OCI-LY7 (cell line): Measurements from ENCODE around the gene RPS24. TPM values are rescaled to one million over a fixed set of nuclear protein-coding genes. Genes with fewer than 3 reads are reported as not detected.
"Not testable (repeated sequence)": the region's sequence is repeated elsewhere in the genome, so short reads cannot be mapped to it uniquely, and the experiment has no call there.

Experiments
- BruUV-seq: library from RNA; stranded (reverse); fragments of 400-500 nt; replicated peaks from 2 replicates; lab custom pipeline; 2021; lab: Mats Ljungman, UMichigan
- CTCF ChIA-PET: fragments of 300-600 bp; sonication (Branson Sonifier 250); formaldehyde crosslinking; loops from one replicate; lab custom pipeline; 2022; ENCODE audit warnings: antibody characterized with exemption; ENCODE audit not compliant: unreplicated experiment; lab: Charles Lee
- POLR2A ChIA-PET: fragments of 300-600 bp; sonication (Branson Sonifier 250); formaldehyde crosslinking; loops from one replicate; lab custom pipeline; 2022; ENCODE audit warnings: antibody characterized with exemption; lab: Charles Lee
- DNase-seq: peaks from one replicate; pipeline ENCODE4 v3.0.0-alpha.2; 2015; ENCODE audit warnings: low spot score
- H2AFZ ChIP-seq: fragments of 200-600 bp; sonication (generic), shearing (Covaris generic); 2 replicates; pipeline ENCODE4 v1.6.1; 2014; ENCODE audit warnings: mild to moderate bottlenecking, antibody characterized with exemption, low read length, moderate library complexity
- H3K27ac ChIP-seq: fragments of 200-600 bp; sonication (generic); 2 replicates; pipeline ENCODE4 v1.5.1; 2014; ENCODE audit warnings: mixed run types, low read depth, mild to moderate bottlenecking, moderate library complexity, low read length, inconsistent platforms; ENCODE audit not compliant: poor library complexity, severe bottlenecking
- H3K36me3 ChIP-seq: fragments of 200-600 bp; sonication (generic); 2 replicates; pipeline ENCODE4 v1.6.1; 2014; ENCODE audit warnings: mild to moderate bottlenecking, antibody characterized with exemption, low read length, moderate library complexity, mixed read lengths; ENCODE audit not compliant: insufficient read depth
- H3K4me1 ChIP-seq: fragments of 200-600 bp; sonication (generic); 2 replicates; pipeline ENCODE4 v1.5.1; 2014; ENCODE audit warnings: mild to moderate bottlenecking, low read length; ENCODE audit not compliant: insufficient read depth, poor library complexity, severe bottlenecking
- H3K4me2 ChIP-seq: fragments of 200-600 bp; sonication (generic); 2 replicates; pipeline ENCODE4 v1.6.1; 2014; ENCODE audit warnings: mild to moderate bottlenecking, low read length
- H3K4me3 ChIP-seq: fragments of 200-600 bp; sonication (generic); 2 replicates; pipeline ENCODE4 v1.5.1; 2014; ENCODE audit warnings: mild to moderate bottlenecking, low read depth, low read length; ENCODE audit not compliant: poor library complexity, severe bottlenecking
- H3K79me2 ChIP-seq: fragments of 200-600 bp; sonication (generic); 2 replicates; pipeline ENCODE4 v1.6.1; 2016; ENCODE audit warnings: low read depth, mild to moderate bottlenecking, low read length, moderate library complexity, mixed read lengths; ENCODE audit not compliant: insufficient read depth
- H3K9me2 ChIP-seq: fragments of 200-600 bp; sonication (generic); 2 replicates; pipeline ENCODE4 v1.6.1; 2016; ENCODE audit warnings: mild to moderate bottlenecking, low read length, mixed read lengths; ENCODE audit not compliant: insufficient read depth
- H3K9me3 ChIP-seq: fragments of 200-600 bp; sonication (generic); 2 replicates; pipeline ENCODE4 v1.6.1; 2014; ENCODE audit warnings: mild to moderate bottlenecking, mixed run types, low read length, mixed read lengths
- H4K20me1 ChIP-seq: fragments of 200-600 bp; sonication (generic); 2 replicates; pipeline ENCODE4 v1.6.1; 2014; ENCODE audit warnings: mild to moderate bottlenecking, antibody characterized with exemption, low read length, moderate library complexity, mixed read lengths; ENCODE audit not compliant: insufficient read depth
- EZH2phosphoT487 ChIP-seq: fragments of 200-600 bp; sonication (generic); IDR thresholded peaks from 2 replicates; pipeline ENCODE4 v1.6.1; 2018; ENCODE audit warnings: low read depth, borderline replicate concordance, mild to moderate bottlenecking, mixed run types, antibody characterized with exemption, low read length, moderate library complexity, mixed read lengths
- intact Hi-C: fragments of 100-400 bp; cut with micrococcal nuclease; formaldehyde crosslinking; loops from one replicate; pipeline ENCODE4 v1.10.0; 2022; ENCODE audit not compliant: unreplicated experiment
- total RNA-seq, 2 experiments: library from RNA; depleted of rRNA in 1 of 2; stranded (reverse); fragments of >200 nt in 1 of 2; shearing (Covaris generic) in 1 of 2; gene quantifications; 2 replicates each; pipeline ENCODE4 v1.2.3, GENCODE V29; 2014 to 2022
- TF ChIP-seq, protein P1 (sequence below): fragments of 200-600 bp; sonication (generic); conservative IDR thresholded peaks from 2 replicates; pipeline ENCODE4 v1.5.1; 2014; ENCODE audit warnings: mild to moderate bottlenecking, antibody characterized with exemption, low read length, moderate library complexity, mixed read lengths

RPS24 gene
- total RNA-seq, 2 experiments from 2014 or later, result 2,059 to 3,395 TPM

DNA sequence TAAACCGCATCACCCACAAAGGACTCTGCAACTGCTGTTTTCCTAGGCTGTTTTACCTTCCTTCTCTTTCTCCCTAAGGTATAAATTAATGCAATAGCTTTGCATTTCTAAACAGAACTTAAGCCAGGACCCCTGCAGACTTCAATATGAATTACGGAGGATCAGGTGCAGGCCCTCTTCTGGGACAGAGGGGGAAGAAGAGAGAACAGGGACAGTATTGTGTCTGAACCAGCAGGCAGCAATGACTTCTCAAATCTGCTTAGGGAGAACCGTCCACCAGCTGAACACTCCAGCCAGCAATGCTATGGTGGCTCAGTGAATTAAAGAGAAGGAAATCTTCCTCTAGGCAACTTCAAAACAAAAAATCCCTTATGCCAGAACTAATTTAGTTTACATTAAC lies 40.0 kb upstream of the RPS24 start:
- intact Hi-C loops, result no loop called here
- no peaks in the 10 kb centered on the region for H3K9me3 ChIP-seq
- POLR2A ChIA-PET, result interaction anchor here (0.6 kb wide), 1 partner anchor 1347 kb away, joined by 3 read pairs; no protein-coding TSS in a partner anchor
- no peak overlapping the region for H3K27ac ChIP-seq
- H3K4me2 ChIP-seq, result no peak overlapping the region
- DNase-seq, result no peak
- peaks cover 58% of the 10 kb centered on the region for H3K36me3 ChIP-seq
- TF ChIP-seq, protein P1, sequence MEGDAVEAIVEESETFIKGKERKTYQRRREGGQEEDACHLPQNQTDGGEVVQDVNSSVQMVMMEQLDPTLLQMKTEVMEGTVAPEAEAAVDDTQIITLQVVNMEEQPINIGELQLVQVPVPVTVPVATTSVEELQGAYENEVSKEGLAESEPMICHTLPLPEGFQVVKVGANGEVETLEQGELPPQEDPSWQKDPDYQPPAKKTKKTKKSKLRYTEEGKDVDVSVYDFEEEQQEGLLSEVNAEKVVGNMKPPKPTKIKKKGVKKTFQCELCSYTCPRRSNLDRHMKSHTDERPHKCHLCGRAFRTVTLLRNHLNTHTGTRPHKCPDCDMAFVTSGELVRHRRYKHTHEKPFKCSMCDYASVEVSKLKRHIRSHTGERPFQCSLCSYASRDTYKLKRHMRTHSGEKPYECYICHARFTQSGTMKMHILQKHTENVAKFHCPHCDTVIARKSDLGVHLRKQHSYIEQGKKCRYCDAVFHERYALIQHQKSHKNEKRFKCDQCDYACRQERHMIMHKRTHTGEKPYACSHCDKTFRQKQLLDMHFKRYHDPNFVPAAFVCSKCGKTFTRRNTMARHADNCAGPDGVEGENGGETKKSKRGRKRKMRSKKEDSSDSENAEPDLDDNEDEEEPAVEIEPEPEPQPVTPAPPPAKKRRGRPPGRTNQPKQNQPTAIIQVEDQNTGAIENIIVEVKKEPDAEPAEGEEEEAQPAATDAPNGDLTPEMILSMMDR, result no peak
- no peak for TF ChIP-seq EZH2phosphoT487
- CTCF ChIA-PET, result no interaction called here
- no peak overlapping the region for H2AFZ ChIP-seq
- H3K4me1 ChIP-seq, result no peaks in the 10 kb centered on the region
- H3K79me2 ChIP-seq, result no peaks in the 10 kb centered on the region
- no peaks in the 10 kb centered on the region for H3K9me2 ChIP-seq
- BruUV-seq, result no TSS peak
- no peaks in the 10 kb centered on the region for H4K20me1 ChIP-seq
- H3K4me3 ChIP-seq, result no peak overlapping the region

DNA sequence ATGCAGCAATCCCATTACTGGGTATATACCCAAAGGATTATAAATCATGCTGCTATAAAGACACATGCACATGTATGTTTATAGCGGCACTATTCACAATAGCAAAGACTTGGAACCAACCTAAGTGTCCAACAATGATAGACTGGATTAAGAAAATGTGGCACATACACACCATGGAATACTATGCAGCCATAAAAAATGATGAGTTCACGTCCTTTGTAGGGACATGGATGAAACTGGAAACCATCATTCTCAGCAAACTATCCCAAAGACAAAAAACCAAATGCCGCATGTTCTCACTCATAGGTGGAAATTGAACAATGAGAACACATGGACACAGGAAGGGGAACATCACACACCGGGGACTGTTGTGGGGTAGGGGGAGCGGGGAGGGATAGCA lies 34.9 kb upstream of the RPS24 start:
- H3K9me2 ChIP-seq, intact Hi-C loops, H3K4me2 ChIP-seq, H2AFZ ChIP-seq, H4K20me1 ChIP-seq, H3K4me3 ChIP-seq, H3K79me2 ChIP-seq, BruUV-seq, POLR2A ChIA-PET, H3K27ac ChIP-seq, DNase-seq, H3K4me1 ChIP-seq, H3K9me3 ChIP-seq, CTCF ChIA-PET: not testable (repeated sequence)
- H3K36me3 ChIP-seq, result peaks cover 53% of the 10 kb centered on the region

DNA sequence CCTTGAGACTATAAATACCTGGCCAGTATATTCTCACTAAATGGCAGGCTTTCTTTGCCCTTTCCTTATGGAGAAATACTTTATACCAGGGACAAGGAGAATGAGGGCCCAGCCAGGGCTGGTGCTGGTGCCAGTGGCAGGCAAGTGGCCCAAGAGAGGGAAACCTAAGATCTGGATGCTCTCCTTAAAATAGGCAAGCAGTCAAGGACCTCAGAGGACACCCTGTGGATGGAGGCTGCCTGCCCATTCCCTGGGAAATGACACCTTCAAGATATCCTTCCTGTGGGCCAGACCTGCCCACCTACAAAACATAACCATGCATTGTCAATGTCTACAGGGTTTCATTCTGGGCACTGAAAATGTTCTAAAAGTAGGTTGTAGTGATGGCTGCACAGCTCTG lies 33.5 kb upstream of the RPS24 start:
- no peak for TF ChIP-seq EZH2phosphoT487
- TF ChIP-seq, protein P1, result no peak
- H2AFZ ChIP-seq, result no peak overlapping the region
- no peak overlapping the region for H3K27ac ChIP-seq
- peaks cover 60% of the 10 kb centered on the region for H3K36me3 ChIP-seq
- no peak overlapping the region for H3K4me2 ChIP-seq
- DNase-seq, result no peak
- ChIA-PET POLR2A (no interaction called here), CTCF (no interaction called here)
- intact Hi-C loops, result no loop called here
- no peaks in the 10 kb centered on the region for H3K9me3 ChIP-seq
- no peak overlapping the region for H3K4me3 ChIP-seq
- H3K79me2 ChIP-seq, result no peaks in the 10 kb centered on the region
- no peaks in the 10 kb centered on the region for H4K20me1 ChIP-seq
- no peaks in the 10 kb centered on the region for H3K9me2 ChIP-seq
- no TSS peak for BruUV-seq
- no peaks in the 10 kb centered on the region for H3K4me1 ChIP-seq
